Transverse colon (tissue), 3 donors: ENCODE results near the gene MSI2.

ENCODE experiments used
- POLR2A ChIP-seq: fragments of 450-650 bp; IDR thresholded peaks from one replicate; pipeline ENCODE4 v1.6.1; 2016; ENCODE audit warnings: antibody characterized with exemption, mild to moderate bottlenecking, moderate library complexity
- POLR2AphosphoS5 ChIP-seq, 3 donors: sonication (generic); formaldehyde crosslinking; IDR thresholded peaks; one replicate each; pipeline ENCODE4 v1.6.1; 2016; ENCODE audit warnings: antibody characterized with exemption in 3 of 3

DNA sequence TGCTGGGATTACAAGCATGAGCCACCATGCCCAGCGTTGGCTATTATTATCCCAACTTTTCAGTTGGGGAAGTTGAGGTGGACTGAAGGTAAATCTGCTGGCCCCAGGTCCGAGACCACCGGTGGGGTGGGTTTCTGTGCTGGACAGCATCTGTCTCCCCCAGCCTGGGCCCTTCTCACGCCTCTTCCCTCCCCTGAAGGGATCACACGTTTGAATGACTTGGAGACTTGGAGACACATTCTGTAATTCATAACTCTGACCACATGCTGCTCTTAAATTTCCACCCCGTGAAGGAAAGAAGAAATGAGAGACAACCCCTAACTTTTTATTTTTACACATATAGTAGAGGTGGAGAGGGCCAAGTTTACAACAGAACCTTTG, 109.8 kb downstream of the MSI2 start:
- no peak for TF ChIP-seq POLR2AphosphoS5 (IDR thresholded peaks at IDR 0.05)
- TF ChIP-seq POLR2A = no peak
